HG03354 (cell line): ENCODE data around the gene APOBEC3H.

Experiments used
- ATAC-seq: cut with Tn5 transposase; IDR thresholded peaks from one replicate; pipeline ENCODE4 v1.9.1; 2021; ENCODE audit warnings: mild to moderate bottlenecking; ENCODE audit not compliant: unreplicated experiment, poor library complexity, severe bottlenecking

Gene APOBEC3H

DNA sequence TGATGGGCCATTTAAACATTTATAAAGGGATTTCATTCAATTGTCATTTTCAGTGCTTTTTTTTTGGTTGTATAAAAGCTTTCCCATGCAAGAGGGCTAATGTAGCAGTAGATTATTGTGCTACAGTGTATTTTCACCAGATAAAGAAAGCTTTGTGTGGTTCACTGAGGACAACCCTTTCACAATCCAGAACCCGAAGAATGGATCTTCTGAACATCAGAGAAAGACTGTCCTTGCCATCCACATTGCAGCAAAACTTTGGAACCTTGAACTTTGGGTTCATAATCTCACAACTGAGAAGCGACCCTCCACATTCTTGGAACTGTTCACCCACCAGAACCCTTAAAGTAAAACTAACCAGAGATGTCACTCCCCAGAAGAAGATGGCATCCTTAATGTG, 9.3 kb downstream of the APOBEC3H start:
- ATAC-seq, result no peak

DNA sequence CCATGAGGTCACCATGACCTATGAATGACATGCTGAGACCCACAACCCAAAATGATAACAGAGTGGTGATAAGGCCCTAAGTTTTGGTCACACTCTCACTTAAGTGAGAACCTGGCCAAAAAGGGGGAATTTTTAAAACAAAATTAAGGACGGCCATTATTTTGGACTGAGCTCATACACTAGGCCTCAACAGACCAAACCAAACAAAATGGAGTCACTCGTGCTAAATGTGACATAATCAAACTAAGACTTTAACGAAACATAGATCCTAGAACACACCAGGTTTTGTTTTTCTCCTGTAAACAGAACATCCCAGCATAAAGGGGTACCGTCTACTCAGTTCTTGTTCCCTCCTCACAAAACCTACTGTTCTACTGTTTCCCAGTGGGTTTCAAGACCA, 11.4 kb downstream of the APOBEC3H start:
- no peak for ATAC-seq

DNA sequence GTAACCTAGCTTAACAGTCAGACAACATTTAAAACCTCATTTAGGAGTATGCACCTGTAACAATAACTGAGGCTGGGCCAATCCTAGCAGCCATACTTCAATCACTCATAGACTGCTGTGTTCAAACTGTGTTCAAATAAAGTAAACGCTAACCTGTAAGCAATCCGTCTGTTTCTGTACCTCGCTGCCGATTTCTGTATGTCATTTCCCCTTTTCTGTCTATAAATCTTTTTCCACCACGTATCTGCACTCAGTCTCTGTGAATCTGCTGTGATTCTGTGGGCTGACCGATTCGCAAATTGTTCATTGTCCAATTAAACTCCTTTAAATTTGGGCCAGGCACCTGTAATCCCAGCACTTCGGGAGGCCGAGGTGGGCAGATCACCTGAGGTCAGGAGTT, 12.3 kb downstream of the APOBEC3H start:
- no peak for ATAC-seq

DNA sequence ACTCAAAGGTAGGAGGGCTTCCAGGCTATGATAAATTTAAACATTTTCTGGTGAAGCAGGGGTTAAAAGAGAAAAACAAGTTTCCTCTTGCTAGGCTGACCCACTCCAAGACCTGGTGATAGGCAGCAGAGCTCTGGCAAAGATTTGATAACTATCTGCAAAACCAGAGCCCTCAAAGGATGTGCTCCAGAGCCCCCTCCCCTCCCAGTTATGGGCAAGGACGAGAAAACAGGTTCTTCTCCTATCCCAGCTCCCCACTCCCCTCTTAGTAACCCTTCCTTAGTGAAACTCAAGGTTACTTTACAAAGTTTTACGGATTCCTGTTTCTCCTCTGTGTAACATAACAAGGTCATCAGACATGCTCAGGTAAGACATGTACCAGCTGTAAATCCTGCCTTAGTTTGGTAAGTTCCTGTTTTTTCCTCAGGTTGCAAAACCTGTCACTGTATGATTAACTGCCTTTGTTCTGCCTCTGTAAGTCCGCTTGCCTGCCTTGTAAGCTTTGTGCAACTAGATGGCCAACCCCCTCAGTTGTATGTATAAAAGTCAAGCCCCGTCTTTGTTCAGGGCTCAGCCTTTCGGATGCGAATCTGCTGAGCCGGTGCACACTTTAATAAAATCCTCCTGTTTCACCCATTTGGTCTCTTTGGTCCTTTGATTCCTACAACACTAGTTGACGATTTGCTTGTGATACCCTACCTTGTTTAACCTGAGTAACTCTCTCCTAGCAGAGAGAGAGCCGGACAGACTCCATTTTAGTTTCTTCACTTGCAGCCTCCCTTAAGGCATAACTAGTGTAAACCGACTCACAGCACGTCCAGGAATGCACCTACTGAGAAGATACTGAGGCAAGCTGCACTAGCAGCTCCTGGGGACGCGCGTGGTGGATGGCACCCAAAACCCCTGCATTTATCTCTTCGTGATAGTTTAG, 13.9 kb downstream of the APOBEC3H start:
- no peak for ATAC-seq

DNA sequence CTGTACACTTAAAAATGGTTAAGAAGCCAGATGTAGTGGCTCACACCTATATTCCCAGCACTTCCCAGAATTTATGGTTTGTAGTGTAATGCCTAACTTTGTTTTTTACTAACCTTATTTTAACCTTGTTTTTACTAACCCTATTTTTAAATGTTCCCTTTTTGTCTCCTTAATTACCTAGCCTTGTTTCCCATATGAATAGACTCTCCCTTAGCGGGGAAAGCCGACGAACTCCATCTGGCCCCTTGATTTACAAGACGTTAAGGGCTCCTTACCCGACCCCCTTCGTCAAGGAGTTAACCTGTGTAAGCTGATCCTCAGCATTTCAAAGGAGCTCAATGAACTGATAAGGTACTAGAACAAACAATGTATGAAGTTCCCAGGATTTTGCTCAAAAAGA, 17.1 kb downstream of the APOBEC3H start:
- no peak for ATAC-seq

DNA sequence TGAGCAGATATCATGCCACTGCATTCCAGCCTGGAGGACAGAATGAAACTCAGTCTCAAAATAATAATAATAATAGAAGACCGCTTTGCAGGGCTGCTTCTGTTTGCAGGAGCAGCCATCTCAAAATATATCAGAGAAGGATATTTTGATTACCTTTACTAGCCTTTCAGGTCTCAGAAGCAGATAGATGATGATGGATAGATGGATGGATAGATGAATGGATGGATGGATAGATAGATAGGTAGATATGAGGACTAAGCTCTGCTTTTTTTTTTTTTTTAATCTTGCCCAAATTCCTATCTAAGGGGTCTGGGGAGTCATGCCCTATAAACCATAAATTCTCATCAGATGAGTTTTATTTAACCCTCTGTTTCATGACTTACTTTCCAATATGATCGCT, 18.5 kb downstream of the APOBEC3H start:
- no peak for ATAC-seq

DNA sequence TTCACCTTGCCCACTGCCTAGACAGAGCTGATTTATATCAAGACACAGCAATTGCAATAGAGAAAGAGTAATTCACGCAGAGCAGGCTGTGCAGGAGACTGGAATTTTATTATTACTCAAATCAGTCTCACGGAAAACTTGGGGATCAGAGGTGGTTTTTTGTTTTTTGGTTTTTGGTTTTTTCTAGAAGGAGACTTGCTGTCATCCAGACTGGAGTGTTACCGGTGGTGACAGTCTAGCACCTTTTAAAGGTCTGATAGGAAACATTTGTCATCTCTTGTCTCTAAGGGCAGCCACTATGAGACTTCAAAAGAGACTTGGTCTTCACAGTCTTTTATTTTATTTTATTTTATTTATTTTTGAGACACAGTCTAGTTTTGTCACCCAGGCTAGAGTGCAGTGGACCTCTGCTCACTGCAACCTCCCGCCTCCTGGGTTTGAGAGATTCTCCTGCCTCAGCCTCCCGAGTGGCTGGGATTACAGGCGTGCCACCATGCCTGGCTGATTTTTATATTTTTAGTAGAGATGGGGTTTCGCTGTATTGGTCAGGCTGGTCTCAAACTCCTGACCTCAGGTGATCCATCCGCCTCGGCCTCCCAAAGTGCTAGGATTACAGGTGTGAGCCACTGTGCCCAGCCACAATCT, 19.1 kb downstream of the APOBEC3H start:
- ATAC-seq, result no peak

DNA sequence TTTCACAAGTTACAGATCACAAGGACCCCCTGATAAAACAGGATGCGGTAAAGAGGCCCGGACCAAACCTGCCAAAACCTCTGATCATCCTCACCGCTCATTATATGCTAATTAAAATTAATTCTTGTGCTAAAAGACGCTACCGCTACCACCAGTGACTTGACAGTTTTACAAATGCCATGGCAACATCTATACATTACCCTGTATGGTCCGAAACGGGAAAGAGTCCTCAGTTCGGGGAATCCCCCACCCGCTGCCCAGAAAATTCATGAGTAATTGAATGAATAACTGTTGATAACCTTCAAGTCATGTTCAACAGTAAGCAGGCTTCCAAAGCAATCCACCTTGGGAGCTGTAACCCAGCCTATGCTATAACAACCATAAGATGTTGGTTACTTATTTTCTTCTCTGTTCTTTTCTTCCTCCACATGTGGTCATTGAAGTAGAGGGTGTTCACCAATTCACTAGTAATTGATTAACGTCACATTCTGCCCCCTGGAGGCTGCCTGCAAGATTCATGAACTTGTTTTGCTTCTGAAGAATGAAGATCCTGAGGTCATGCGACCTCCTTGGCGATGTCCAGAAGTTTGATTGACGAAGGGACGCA, 20.6 kb downstream of the APOBEC3H start:
- peak; percentile 53 for ATAC-seq

DNA sequence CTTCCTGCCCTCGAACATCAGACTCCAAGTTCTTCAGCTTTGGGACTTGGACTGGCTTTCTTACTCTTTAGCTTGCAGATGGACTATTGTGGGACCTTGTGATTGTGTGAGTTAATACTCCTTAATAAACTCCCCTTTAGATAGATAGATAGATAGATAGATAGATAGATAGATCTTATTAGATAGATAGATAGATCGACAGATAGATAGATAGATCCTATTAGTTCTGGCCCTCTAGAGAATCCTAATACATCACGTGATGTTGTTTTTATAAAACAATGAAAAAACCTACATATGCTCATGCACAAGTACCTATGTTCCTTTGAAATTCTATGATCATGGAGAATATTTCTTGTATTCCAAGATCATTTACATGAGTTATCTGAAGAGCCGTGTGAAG, 23.9 kb downstream of the APOBEC3H start:
- ATAC-seq, result no peak

DNA sequence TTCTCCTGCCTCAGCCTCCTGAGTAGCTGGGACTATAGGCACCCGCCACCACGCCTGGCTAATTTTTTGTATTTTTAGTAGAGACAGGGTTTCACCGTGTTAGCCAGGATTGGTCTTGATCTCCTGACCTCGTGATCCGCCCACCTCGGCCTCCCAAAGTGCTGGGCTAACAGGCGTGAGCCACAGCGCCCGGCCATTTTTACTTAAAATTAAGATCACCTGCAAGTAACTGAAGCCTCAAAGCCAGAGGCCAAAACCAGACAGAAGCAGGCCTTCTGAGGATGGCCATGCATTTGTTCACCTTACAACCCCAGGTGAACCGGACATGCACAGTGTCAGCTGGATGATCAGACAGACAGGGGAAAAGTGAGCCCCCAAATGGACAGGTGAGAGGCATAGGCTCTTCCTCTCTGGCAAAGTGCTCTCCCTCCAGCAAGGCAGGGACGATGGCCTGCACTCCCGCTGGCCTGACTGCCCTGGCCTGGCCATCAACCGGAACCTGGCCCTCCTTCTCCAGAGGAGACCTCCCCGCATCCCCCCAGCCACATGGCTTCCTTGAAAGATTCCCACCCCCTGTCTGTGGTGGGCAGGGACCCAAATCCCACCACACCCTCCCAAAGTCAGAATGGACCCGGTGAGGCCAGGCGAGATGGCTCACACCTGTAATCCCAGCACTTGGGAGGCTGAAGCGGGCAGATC, 25.9 kb downstream of the APOBEC3H start:
- no peak for ATAC-seq

DNA sequence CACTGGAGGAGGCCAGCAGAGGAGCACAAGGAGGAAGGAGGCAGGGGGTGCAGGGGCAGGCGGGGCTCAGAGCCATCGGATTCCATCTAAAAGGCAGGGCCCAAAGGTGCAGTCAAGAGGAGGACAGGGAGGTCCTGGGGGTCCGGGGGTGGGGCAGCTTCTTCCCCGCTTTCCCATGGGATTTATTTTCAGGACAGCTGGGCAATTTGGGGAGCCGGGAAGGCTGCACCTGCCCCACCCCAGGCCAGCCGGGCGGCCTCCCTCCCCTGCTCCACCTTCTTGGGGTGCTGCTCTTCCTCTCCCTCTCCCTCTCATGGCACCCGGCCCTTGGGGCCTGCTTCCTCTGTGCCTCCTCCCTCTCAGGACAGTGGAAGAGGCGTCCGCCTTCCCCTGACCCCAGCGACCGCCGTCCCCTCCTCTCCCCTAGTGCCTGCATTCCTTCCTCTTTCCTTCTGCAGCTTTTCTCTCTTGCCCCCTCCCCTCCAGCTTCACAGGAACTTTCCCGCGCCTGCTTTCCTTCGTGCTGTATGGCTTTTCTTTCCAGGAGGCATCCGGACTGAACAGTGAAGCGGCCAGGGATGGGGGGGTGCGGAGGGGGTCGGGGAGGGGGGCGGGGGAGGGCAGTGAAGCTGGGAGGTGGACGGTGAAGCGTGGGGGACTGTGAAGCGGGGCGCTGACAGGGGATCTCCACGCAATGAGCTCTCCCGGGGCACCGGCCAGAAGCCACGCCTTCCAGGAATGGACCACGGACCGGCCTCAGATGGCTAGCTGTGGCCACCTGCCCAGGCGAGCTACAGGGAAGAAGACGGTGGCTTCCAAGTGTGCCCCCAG, 26.9 kb downstream of the APOBEC3H start:
- no peak for ATAC-seq

DNA sequence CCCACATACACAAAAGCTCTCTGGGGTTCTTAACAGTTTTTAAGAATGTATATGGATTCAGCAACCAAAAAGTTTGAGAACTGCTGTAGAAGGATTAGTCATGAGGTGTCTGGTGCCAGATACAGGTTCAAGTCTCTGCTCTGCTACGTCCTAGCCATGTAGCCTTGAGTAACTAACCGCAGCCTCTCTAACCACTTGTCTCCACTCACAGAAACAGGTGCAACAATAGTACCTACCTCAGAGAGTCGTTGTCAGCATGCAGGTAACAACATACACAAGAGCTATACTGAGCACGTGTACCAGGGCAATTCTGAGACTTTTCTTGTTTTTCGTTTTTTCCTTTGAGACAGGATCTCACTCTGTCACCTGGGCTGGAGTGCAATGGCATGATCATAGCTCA, 28.6 kb downstream of the APOBEC3H start:
- no peak for ATAC-seq

DNA sequence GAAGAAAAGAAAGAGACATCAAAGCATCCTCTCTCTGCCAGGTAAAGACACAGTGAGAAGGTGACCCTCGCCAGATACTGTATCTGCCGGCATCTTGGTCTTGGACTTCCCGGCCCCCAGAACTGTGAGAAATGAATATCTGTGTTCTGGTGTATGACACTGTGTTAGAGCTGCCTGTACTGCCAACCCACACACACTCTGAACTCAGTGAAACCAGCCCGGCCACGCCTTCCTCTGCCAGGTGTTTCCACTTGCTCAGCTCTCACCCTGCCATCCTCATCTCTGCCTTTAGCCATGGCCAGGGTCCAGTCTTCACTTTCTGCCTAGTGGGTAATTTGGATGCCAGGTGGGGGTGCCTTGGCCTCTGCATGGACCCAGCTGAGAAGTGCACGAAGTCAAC, 31.5 kb downstream of the APOBEC3H start:
- no peak for ATAC-seq

DNA sequence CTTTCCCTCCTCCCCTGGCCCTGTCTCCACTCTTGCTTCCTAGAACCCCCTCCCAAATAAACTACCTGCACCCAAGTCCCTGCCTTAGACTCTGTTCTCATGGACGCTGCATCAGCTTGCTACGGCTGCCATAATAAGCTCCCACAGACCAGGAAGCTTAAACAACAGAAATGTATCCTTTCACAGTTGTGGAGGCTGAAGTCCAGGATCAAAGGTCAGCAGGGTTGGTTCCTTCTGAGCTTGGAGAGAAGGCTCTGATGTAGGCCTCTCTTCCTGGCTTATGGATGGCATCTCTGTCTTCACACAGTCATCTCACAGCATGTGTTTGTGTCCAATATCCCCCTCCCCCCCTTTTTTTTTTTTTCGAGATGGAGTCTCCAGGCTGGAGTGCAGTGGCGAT, 32.0 kb downstream of the APOBEC3H start:
- no peak for ATAC-seq

DNA sequence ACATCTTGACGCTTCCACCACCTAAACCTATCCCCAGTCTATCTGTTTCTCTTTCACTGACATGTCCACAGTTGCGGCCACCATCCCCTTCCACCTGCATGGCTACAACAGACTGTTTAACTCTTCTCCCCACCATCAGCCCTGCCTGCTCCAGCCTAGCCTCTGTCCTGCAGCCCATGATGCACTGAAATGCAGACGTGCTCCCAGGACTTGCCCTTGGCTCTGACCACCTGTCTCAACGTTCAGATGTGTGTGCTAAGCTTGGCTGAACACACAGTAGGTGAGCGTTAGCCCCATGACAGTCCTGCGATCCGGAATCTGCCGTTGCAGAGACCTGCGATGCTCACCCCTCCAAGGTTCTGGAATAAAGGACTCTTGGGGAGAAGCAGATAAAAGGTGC, 32.7 kb downstream of the APOBEC3H start:
- ATAC-seq, result no peak

DNA sequence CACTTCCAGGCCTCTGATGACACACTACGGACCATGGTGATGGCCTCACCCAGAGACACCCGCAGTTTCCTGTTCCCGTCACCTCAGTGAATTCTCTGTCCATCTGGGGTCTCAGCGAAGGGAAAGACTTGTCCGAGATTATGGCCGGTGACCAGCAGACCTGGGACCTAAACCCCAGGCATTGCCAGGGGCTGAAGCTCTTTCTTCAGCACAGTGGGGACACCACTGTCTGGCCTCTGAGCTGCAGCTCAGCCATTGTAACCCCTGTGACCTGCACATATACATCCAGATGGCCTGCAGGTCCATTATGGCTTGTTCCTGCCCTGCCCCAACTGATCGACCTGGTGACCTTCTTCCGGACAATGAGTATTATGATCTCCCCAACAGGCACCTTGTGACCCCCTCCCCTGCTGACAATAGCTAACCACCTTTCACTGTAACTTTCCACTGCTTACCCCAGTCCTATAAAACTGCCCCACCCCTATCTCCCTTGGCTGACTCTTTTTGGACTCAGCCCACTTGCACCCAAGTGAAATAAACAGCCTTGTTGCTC, 33.2 kb downstream of the APOBEC3H start:
- no peak for ATAC-seq

DNA sequence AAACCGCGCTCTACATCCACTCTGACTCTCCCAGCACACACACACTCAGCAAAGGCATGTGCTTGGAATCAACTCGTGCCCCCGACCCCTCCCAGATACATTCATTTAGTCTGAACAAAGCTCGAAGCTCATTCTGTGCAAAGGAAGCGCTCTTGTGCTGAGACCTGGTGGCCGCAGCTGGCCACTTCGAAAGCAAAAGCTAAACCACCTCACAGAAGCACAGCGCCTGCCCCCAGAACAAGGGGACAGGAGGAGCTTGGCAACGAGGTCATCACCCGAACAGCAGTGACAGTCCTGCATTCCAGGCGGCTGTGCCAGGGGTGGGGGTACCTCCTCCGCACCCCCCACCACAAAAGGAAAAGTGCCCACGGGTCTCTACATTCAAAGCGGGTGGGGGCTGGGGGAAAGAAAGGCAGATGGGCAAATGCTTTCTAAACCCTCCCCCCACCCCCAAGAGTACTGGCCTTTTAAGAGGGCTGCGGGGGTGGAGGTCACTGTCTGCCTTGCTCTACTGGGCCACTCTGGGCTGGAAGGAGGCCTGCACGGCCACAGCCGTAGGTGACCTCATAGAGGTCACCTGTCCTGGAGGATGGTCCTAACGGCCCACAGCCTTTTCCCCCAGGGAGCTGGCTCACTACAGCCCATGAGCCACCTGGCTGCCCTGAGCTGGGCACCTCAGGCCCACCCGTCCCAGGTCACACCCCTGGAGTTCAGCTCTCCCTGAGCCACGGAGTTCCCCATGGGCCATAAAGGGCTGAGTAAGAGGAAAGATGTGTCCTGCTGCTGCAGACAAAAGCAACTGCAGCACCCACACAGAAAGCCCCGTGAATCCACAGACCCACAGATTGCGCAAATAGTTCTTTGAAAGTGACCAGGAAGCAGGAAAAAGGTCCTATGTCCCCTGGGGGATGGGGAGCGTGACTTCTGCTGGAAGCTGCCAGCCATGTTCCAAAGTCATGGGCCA, 34.1 kb downstream of the APOBEC3H start:
- no peak for ATAC-seq

DNA sequence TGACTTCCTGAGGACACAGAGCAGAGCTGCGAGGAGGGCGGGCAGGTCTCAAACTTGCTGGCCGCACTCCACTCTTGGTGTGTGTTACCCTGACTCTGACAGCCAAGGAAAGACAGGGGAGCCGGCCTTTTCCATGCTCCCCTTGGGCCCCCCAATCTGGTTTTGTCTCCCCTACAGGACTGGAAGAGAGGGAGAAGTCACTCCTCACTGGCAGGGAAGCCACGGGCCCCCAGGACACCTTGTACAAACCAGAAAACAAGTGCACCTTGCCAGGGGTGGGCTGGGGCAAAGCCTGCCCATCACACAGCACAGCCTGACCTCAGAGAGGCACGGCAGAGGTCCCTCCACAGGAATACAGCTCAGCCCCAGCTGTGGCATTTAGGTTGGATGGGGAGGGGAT, 35.2 kb downstream of the APOBEC3H start:
- ATAC-seq, result no peak
